ENCODE results near the gene PLEKHH1.

- TF ChIP-seq CTCF (IDR thresholded peaks at IDR 0.05) (peak in 2 of 4 donors; percentile 15 to 23), POLR2A (IDR thresholded peaks at IDR 0.05) (no peak)
Observed at GRCh38 chr14:67517083-67517482, 16.0 kb upstream of the PLEKHH1 start.
